NCI-H774 (cell line): ENCODE data around the gene PCSK5.
A peak's percentile ranks its signal among the peaks of the same experiment; 100 is the strongest.
"Not testable (repeated sequence)": the region's sequence is repeated elsewhere in the genome, so short reads cannot be mapped to it uniquely, and the experiment has no call there.

ENCODE experiments used
- DNase-seq: peaks from one replicate; lab custom pipeline; 2025; lab: John Stamatoyannopoulos, UW

PCSK5 gene

DNA sequence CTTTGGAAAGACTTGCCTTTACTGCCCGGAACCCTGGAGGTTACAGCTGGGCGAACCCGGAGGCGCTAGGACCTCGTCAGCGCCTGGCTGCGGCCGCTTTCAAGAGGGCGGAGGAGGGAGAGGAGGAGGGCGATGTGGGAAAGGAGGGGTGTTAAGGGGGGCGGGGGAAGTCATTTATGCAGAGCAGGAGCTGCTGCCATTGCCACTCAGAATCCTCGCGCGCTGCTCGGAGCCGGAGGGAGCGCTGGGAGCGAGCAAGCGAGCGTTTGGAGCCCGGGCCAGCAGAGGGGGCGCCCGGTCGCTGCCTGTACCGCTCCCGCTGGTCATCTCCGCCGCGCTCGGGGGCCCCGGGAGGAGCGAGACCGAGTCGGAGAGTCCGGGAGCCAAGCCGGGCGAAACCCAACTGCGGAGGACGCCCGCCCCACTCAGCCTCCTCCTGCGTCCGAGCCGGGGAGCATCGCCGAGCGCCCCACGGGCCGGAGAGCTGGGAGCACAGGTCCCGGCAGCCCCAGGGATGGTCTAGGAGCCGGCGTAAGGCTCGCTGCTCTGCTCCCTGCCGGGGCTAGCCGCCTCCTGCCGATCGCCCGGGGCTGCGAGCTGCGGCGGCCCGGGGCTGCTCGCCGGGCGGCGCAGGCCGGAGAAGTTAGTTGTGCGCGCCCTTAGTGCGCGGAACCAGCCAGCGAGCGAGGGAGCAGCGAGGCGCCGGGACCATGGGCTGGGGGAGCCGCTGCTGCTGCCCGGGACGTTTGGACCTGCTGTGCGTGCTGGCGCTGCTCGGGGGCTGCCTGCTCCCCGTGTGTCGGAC is at the start of gene PCSK5:
Gene PCSK5 (plus strand): TSS at position 202 of the 805 bp plus-strand sequence. CDS start 509 bp downstream, at position 711.
- peak; percentile 63 for DNase-seq

DNA sequence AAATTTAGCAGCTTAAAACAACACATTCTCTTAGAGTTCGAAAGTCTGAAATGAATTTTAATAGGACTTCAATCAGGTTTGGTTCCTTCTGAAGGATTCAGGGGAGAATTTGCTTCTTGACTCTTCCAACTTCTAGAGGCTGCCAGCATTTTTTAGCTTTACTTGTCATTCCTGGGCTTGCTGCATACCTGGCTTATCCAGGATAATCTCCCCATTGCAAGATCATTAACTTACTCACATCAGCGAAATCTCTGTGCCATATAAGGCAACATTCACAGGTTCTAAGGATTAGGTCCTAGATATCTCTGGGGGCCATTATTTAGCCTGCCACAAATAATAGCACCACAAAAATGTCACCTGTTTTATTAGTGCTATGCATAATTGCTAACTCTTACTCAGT is 46.2 kb upstream of the PCSK5 start:
- DNase-seq = no peak

DNA sequence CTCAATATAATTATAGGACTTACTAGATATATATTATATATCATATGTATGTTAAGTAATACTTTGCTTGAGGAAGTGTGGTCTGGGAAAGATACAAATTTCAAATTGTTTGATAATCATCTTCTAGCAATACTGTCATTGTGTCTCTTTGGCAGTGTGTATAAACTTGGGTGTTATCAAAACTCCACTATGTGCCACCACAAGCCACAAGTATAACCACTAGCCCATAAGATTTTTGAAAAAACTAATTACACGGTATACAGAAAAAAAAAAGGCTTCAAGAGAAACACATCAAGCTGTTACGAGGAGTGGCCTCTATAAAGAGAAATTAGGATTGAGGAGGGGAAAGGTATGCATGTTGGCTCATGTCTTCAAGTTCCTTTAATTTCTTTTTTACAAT is 44.7 kb upstream of the PCSK5 start:
- no peak for DNase-seq

DNA sequence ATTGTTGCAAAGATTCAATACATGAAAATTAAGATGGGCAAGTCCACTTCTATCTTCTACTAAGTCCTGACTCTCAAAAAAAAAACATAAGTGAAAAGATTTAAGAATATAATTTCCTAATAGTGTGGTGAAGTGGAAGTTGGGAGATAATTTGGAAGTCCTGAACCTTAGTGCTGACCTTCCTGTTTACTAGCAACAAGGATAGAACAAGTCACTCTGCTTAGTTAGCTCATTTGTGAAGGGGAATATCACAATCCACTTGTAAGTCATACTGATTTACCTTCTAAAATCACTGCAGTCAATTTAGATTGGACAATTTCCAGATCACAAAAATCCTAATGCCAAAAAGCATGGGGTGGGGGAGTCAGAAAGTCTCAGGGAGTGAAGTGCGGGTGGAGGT is 43.4 kb upstream of the PCSK5 start:
- no peak for DNase-seq

DNA sequence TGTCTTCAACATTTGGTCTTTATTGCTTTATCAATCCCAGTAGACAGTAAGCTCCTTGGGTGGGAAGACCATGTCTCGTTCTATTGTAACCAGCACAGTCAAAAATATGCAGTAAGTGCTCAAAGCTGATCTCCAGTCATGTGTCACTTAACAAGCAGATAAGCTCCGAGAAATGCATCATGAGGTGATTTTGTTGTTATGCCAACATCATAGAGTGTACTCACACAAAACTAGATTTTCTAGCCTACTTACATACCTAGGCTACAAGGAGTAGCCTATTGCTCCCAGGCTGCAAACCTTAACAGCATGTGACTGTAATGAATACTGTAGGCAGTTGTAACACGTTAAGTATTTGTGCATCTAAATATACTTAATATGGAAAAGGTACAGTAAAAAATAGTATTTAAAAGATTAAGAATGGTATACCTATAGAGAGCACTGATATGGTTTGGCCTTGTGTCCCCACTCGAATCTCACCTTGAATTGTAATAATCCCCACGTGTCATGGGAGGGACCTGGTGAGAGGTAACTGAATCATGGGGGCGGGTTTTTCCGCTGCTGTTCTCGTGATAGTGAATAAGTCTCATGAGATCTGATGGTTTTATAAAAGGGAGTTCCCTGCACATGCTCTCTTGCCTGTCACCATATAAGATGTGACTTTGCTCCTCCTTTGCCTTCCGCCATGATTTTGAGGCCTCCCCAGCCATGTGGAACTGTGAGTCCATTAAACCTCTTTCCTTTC is 39.8 kb upstream of the PCSK5 start:
- DNase-seq = no peak

DNA sequence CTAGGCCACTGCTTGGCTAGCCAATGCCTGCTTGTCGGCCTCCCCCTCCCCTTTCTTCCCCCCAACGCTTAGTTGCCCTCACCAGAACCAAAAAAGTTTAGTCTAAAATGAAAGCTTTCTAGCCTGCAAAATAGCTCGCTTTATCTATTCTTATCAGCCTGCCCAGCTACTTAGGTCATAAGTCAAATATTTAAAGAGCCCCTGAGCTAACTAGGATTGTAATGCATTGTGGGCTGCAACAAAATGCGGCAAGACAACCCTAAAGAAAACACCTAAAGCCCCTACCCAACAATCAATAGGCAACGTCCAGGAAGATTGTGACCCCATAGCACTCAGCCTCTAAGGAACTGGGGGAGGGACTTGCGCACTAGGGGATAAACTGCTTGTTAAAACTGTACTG is 38.6 kb upstream of the PCSK5 start:
- DNase-seq = no peak

DNA sequence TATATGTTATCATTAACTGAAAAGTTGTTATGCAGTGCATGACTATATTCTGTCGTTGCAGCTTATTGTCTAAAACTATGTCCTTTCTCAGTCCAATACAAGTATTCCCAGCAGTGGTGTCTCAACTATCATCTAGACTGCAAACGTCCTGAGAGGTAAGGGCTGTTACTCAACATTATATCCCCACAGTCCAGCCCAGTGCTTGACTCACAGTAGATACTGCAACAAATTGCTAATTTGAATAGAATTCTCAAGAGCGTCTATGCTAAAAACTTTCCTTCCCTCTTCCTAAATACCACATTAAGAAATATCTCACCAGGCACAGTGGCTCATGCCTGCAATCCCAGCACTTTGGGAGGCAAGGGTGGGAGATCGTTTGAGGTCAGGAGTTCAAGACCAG is 37.7 kb upstream of the PCSK5 start:
- no peak for DNase-seq

DNA sequence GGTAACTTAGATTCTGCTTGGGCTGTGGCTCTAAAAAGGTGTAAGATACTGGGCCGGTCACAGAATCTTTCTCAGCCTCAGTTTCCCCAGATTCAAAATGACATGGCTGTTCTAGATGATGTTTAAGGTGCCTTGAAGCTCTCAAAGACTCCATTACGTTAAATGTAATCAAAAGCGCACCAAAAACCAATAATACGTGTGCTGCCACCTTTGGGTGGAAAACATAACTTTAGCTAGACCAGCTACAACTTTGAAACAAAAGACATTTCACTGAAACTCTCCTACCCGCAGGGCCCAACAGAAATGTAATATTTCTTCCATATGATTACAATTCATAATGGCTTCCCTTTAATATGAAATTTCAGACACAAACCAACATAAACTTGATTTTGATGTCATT is 35.0 kb upstream of the PCSK5 start:
- DNase-seq = no peak

DNA sequence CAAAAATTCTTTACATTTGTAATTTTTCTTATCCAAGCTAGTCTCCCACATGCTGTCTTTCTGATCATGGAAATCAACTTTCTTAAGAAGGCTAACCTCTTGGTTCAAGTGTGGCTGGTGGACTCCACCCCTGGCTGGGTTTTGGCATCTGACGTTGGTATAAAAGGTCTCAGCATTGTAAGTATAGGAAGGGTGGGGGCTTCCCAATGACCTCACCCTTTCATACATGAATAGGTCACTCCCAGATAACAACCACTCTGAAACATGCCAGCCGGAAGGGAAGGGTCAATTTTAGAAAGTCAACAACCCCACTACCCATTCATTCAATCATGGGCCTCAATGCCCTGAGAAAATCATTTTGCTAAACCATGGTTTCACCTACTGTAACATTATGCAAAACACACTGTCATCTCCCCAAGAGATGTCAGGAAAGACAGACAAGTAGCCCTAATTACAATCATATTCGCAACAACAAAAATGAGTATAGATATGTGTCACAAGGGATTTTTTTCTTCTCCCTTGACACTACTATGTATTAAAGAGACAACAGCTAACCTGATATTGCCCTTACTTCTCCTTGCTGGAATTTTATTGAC is 31.9 kb upstream of the PCSK5 start:
- DNase-seq = no peak

DNA sequence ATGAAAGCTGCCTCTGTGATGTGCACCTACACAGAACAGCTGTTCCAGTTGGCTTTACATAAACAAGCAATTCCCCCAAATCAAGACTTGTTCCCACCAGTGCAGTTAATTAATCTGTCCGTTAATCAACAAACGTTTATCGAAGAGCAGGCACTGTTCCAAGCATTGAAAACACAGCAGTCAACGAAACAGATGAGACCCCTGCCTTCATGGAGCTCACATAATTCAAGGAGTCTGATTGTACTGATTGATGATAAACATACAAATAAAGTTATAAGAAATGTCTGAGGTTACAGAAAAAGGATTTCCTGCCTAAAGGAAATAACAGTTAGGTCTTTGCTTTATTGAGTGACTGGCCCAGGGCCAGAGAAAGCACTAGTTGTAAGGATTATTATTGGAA is 26.2 kb upstream of the PCSK5 start:
- DNase-seq = no peak

DNA sequence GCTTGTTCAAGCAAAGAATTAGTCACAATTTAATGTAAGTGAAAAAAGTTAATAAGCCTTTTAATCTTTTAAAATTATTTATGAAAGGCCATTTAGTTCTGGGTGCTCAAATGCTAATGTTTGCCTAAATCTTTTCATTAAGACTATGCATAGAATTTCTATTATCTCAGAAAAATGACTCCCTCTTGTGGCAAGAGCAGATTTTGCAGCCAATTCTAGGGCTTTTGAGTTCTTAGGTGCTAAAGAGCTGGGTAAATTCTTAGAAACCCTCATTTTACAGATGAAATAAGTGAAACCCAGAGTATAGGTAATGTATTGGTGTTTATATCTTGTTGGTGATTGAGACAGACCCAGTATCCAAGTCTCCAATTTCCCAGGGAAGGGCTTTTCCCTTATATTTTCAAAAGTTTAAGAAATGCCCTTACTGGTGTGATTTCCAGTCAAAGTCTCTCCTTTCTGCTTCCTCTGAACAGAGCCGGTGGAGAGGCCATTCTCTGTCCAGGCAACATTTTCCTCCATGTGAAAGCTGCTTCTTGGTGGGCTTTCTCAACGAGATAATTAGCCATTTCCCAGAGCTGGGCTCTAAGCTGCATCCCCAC is 24.1 kb upstream of the PCSK5 start:
- DNase-seq = peak; percentile 24

DNA sequence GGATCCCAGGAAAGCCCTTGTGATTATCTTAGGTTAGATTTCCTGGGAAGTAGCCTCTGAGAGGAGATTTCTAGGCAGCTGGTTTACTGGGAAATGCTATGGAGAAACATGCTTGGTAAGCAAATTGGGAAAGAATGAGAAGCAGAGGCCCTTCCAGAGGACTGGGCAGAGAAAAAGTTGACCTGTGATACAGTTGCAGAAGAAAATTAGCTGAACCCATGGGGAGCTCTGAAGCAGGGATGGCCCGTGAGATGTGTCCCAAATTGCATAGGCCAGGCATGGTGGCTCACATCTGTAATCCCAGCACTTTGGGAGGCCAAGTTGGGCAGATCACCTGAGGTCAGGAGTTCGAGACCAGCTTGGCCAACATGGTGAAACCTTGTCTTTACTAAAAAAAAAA is 21.9 kb upstream of the PCSK5 start:
- DNase-seq = not testable (repeated sequence)

DNA sequence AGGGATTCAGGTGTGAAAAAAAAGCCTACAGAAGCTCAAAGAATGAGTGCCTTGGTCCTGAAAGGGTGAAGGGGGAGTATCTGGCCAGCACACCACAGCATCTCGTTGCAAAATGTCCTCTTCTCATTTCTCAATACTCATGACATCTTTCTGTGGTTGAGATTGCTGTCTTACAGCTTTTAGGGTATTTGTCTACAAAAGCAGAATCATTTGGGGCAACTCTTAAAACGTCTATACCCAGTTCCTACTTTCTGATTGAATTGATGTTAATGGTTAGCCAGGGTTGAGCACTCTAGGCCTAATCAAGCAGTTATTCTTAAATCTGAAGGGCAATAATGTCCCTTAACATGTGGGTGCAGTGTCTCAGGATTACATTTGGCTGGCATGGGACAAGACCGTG is 21.2 kb upstream of the PCSK5 start:
- no peak for DNase-seq

DNA sequence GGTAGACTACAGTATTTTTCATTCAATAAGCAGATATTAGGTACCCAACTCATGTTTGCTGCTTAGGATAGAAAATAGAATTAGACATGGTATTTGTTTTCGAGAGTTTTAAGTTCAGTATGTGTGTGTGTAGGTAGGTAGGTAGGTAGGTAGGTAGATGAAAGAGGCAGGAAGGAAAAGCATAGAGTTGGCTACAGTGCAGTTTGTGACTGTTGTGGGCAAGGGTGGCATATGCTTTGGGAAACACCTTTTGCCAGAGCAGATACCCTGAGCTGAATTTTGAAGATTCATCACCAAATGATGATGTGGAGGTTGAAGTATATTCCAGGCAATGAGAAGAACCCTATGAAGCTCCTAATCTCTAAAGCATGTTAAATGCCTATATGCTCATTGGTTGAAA is 20.0 kb upstream of the PCSK5 start:
- DNase-seq = no peak

DNA sequence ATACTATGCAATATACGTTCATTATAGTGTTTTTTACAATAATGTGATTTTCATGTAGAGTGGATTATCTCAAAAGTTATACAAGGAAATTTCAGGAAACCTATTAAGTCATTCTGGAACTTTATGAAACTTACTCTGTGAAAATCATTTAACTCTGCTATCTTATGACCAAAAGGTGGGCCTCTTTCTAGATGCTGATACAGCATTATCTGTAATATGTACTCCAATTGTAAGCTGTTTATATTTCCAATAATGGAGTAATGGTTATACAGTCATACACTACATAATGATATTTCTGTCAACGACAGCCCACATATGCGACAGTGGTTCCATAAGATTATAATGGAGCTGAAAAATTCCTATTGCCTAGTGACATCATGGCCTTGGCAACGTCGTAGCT is 18.8 kb upstream of the PCSK5 start:
- no peak for DNase-seq

DNA sequence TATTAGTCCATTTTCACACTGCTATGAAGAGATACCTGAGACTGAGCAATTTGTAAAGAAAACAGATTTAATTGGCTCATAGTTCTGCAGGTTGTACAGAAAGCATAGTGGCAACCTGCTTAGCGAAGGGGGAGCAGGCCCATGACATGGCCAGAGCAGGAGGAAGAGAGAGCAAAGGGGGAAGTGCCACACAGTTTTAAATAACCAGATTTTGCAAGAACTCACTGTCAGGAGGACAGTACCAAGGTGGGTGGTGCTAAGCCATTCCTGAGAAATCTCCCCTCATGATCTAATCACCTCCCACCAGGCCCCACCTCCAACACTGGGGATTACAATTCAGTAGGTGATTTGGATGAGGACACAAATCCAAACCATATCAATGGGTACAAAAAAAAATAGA is 16.8 kb upstream of the PCSK5 start:
- DNase-seq = no peak

DNA sequence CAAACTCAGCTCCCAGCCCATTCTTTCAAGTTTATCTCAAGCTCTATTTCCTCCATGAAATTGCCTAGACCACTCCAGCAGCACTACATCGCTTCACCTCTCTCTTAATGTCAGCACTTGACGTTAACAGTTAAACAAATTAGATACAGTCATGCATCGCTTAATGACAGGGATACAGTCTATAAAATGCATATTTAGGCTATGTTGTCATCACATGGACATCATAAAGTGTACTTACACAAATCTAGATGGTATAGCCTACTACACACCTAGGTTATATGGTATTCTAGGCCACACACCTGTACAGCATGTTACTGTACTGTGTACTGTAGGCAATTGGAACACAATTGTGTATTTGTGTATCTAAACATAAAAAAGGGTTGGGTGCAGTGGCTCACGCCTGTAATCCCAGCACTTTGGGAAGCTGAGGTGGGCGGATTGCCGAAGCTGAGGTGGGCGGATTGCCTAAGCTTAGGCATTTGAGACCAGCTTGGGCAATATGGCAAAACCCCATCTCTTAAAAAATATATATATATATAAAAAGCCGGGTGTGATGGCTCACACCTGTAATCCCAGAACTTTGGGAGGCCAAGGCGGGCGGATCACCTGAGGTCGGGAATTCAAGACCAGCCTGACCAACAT is 13.4 kb upstream of the PCSK5 start:
- DNase-seq = no peak

DNA sequence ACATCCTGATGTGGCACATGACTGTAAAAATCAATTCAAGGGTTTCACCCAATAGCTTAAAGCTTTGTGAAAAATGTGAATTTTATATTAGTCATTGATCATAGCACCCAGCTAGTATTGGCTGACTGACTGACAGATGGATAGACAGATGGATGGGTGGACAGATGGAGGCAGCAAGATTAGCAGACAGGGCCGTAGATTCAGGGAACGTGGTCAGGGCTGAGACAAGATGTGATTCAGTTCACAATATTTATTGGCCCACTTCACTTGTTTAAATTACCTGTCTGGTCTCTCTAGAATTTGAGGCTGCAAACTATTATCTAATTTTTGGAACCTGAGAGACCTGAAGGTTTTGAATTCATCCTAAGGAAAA is 12.0 kb upstream of the PCSK5 start:
- DNase-seq = no peak

DNA sequence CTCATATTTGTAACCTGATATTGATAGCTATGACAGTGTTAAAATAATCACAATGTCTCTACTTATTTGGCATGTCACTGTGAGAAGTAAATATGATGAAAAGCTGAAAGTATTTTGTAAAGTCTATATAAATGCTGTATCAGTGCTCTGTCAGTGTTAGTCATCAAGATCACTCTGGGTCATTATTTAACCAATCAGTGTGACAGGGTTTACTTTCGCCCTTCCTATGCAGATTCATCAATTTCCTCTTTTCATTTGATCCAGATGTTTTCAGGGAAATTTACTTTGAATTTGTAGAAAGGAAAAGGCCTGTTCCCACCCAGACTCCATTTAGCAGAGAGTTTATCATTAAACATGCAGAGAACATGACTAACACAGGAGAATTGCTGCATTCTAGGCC is 9.9 kb upstream of the PCSK5 start:
- DNase-seq = no peak

DNA sequence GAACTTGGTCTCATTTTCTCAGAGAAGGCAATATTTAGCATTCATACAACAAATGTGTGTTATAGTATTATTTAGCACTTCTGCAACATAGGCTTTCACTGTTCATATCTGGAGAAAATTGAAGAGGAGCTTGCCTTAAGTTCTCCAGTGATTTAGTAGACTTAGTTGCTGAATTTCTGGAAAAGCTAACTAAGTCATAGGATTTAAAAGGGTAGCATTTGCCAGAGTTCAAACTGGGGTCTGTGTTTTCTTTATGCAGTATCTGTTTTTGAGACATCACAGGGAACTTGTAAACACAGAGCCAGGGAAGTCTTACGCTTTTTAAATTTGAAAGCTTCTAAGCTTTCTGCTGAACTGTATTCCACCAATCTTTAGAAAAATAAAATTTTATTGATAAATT is 8.7 kb upstream of the PCSK5 start:
- DNase-seq = no peak

DNA sequence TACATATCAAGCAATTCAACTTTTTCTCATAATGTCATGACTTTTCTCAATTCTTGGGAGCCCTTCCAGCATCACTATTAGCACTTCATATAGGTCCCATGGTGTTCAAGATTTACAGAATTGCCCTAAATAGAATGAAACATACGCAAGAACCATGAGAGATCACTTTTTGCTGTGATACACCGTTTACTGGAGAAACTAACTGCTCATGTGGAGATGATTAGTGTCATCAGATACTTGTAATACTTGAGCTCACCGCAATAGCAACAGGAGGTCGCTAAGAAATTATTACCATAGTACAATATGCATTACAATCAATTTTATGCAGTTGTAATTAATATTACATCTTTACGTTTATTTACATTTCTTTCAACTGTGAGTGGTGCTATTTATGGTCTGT is 4.8 kb upstream of the PCSK5 start:
- no peak for DNase-seq

DNA sequence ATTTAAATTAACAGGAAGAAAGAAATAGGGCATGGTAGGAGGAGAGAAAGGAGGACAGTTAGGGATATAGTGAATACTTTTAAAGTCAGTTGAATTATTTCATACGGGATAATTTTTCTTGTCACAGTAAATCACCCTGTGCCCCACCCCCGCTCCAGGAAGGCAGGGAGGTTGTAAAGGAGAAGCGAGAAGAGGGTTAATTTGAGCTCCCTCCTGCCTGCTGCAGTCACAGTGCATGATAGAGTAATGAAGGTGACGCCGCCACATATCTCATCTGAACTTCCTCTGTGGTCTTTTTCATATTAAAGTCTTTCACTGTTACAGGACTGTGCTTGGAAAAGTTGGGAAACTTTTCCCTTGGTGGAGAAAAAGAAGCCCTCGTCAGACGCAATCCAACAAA is 896 bp upstream of the PCSK5 start:
- no peak for DNase-seq
